Right kidney (tissue), 1 donor: Measurements from ENCODE around the gene EME1.
A peak's percentile ranks its signal among the peaks of the same experiment; 100 is the strongest.

Source experiments
- DNase-seq: peaks from one replicate; pipeline ENCODE4 v3.0.0-alpha.2; 2016

Gene EME1

GRCh38 chr17:50347117-50347893 is 25.7 kb upstream of the EME1 start:
- DNase-seq = no peak

- no peak for DNase-seq
Observed at GRCh38 chr17:50347894-50348291, 25.1 kb upstream of the EME1 start.

DNA sequence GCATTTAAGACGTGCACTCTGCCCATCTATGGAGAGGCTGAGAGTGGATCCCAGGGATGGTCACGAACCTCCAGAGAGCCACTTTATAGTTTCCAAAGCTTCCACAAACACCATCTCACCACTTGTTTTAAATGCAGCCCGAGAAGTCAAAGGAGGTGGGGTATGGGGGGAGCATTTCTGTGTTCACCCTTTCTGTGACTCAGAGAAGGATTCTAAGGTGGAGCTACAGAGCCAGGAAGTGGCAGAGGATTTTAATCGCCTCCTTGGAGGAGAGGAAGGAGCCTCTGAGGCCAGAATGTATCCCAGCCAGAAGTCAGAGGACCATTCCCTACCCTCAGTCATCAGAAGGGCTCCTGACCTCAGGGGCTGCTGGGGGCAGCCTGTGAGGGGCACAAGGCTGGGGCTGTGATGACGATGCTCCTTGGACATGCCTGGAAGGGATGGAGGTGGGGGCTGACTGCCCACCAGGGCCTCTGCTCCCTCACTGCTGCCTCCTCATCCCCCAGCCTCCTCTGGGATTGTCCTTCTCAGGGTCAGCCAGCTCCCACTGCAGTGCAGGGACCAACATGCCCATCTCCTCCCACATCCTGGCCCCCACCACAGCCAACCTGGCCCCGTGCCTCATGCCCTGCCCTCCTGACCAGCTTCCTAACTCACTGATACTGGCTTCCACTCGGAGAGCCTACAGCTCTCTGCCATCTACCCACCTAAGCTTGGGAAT is 24.3 kb upstream of the EME1 start:
- DNase-seq = no peak

DNA sequence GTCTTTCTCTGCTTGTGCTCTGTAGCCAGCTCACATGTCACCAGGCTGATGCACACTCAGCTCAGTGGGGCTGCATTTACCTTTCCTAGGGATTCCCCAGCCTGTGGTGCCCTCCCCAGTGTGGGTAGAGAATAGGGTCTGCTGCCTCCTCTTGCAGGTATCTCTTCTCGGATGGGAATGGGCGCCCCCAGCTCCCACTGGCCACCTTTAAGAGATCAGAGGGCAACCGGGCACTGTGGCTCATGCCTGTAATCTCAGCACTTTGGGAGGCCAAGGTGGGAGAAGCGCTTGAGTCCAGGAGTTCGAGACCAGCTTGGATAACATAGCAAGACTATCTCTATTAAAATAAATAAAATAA is 23.8 kb upstream of the EME1 start:
- no peak for DNase-seq

GRCh38 chr17:50350733-50351132 is 22.3 kb upstream of the EME1 start:
- no peak for DNase-seq

DNA sequence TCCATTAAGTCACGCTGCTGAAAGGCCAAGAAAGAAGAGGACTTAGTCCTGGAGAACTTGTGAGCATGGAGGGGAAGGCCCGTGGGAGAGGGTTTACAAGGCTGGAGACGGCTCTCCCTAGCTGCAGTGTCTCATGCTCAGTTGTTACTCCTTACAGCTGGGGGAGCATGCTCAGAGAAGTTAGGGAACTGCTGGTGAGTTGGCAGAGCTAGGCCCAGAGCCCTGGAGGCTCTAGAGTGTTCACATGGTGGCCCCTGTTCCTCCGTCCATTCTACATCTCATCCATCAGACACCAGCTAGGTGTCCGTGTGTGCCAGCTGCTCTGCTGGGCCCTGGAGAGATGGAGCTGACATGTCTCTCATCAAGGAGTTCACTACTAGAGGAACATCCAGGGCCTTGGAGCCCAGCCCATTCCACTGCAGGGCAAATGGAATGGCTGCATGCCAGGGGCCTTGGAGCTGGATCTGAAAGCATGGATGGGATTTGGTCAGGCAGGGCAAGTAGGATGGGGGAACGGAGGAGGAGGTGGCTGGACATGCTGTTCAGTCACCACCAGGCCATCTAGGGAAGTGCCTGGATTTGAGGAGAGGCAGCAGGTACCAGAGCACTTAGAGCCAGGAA is 20.8 kb upstream of the EME1 start:
- no peak for DNase-seq

DNA sequence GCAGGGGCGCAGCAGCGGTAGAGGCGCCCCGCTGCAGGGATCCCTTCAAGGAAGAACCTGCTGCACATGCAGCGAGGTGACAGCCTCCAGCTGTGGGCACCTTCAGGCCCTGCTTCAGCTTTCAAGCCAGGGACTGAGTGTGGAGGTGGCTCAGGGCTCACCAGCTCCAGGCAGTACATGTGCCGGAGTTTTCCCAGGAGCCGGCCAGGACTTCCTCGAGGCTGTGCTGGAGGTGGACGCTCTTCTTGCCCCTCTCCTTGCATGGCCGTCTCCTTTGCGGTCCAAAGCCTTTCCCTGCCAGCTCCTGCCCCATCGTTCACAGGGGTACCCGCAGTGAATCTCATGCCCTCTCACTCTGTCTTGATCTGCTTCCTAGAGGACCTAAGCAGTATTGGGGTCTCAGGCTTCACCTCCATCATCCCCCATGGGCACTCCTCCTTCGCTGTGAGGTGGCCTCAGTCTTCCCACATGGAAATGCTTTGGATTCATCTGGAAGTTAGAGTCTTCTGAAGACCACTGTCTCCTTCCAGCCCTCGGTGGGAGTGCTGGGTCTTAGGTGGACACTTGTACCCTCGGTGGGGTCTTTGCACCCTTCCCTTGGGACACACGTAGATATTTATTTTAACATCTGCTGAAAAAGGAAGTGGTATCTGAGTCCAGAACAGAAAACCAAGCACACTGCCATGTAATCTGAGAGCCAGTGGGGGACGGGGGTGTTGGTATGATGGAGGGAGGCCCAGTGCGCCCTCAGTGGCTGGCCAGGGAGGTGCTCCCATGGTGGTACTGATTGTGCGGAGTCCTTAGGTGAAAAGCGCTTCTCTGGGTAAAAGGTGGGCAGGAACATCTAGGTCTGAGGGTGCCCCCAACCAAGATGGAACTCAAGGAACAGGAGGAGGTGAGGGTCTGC is 20.1 kb upstream of the EME1 start:
- no peak for DNase-seq

- DNase-seq = no peak
Observed at GRCh38 chr17:50353600-50354195, 19.3 kb upstream of the EME1 start.

GRCh38 chr17:50354198-50354597 is 18.8 kb upstream of the EME1 start:
- DNase-seq = no peak

GRCh38 chr17:50354776-50355175 is 18.3 kb upstream of the EME1 start:
- DNase-seq = no peak

GRCh38 chr17:50355336-50355700 is 17.7 kb upstream of the EME1 start:
- no peak for DNase-seq

DNA sequence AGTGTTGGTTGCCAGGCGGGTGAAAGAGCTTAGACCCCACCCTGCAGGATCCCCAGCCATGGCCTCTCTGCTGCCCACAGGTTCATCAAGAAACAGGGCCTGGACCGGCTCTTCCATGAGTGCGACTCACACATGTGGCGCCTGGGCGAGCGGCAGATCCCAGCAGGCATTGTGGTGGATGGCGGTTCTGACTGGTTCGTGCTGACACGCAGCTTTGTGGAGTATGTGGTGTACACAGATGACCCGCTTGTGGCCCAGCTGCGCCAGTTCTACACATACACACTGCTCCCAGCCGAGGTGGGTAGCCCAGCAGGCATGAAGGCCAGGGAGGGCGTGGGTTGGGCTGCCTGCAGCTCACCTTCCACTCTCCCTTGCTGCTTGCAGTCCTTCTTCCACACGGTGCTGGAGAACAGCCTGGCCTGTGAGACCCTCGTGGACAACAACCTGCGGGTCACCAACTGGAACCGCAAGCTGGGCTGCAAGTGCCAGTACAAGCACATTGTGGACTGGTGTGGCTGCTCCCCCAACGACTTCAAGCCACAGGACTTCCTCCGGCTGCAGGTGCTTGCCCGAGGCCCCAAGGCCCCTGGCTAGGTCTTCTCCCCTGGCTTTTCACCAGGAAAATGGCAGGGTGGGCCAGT is 17.2 kb upstream of the EME1 start:
- no peak for DNase-seq

- DNase-seq = no peak
Observed at GRCh38 chr17:50356418-50356817, 16.6 kb upstream of the EME1 start.

DNA sequence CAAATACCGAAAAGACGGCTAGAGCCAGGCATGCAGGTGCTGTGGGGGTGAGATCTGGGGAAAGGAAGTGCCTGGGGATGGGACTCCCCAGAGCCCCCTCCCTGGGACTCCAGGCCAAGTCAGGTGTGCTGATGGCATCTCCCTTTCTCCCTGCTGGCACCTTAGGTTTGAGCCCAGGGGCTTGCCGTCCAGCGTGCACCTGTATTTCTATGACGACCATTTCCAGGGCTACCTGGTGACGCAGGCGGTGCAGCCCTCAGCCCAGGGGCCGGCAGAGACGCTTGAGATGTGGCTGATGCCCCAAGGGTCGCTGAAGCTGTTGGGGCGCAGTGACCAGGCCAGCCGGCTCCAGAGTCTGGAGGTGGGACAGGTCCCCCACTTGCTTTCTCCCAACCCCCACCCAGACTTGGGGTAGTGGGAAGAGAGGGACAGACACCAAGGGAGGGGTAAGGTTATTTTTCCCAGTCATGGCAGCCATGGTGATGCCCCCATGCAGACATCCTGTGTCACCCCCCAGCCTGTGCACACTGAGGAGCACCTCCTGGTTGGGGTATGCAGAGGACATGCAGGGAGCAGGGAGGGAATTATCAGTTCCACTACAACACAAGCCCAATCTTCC is 16.0 kb upstream of the EME1 start:
- DNase-seq = no peak

DNA sequence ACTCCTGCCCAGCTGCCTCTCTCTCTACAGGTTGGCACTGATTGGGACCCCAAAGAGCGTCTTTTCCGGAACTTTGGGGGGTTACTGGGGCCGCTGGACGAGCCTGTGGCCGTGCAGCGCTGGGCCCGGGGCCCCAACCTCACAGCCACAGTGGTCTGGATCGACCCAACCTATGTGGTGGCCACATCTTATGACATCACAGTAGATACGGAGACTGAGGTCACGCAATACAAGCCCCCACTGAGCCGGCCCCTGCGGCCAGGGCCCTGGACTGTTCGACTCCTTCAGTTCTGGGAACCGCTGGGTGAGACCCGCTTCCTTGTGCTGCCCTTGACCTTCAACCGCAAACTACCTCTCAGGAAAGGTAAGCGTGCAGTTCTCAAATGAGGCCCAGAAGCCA is 14.9 kb upstream of the EME1 start:
- DNase-seq = no peak

GRCh38 chr17:50359005-50359699 is 13.9 kb upstream of the EME1 start:
- no peak for DNase-seq

- no peak for DNase-seq
Observed at GRCh38 chr17:50359998-50360461, 13.0 kb upstream of the EME1 start.

- DNase-seq = no peak
Observed at GRCh38 chr17:50360486-50361115, 12.4 kb upstream of the EME1 start.

- peak; percentile 40 for DNase-seq
Observed at GRCh38 chr17:50361561-50362480, 11.2 kb upstream of the EME1 start.
